VCaP (cell line): ENCODE data around the gene PLXNA3.

Experiments
- H3K27ac ChIP-seq: fragments of 450-650 bp; 2 replicates; pipeline ENCODE4 v1.5.1; 2017
- CTCF ChIP-seq: fragments of 450-650 bp; conservative IDR thresholded peaks from 2 replicates; pipeline ENCODE4 v1.5.1; 2017; ENCODE audit warnings: mild to moderate bottlenecking, moderate library complexity

PLXNA3 gene

GRCh38 chrX:154468217-154468616 is 10.1 kb downstream of the PLXNA3 start:
- TF ChIP-seq CTCF = no peak
- H3K27ac ChIP-seq = no peak overlapping the region

- no peak overlapping the region for H3K27ac ChIP-seq
- no peak for TF ChIP-seq CTCF
These were observed 11.0 kb downstream of the PLXNA3 start for GRCh38 chrX:154469114-154469513.

GRCh38 chrX:154469880-154470279 is 11.8 kb downstream of the PLXNA3 start:
- H3K27ac ChIP-seq = no peak overlapping the region
- no peak for TF ChIP-seq CTCF

- no peak for TF ChIP-seq CTCF
- no peak overlapping the region for H3K27ac ChIP-seq
These were observed 12.4 kb downstream of the PLXNA3 start for GRCh38 chrX:154470434-154470833.

GRCh38 chrX:154470914-154471568 is 13.0 kb downstream of the PLXNA3 start:
- no peak for TF ChIP-seq CTCF

GRCh38 chrX:154471839-154472684 is 14.0 kb downstream of the PLXNA3 start:
- H3K27ac ChIP-seq = no peak overlapping the region
- no peak for TF ChIP-seq CTCF

More at GRCh38 chrX:154470914-154471568, 13.0 kb downstream of the PLXNA3 start:
- no peak overlapping the region for H3K27ac ChIP-seq
